Measurements from ENCODE around the gene NCK2.

- no peak for TF ChIP-seq POLR2AphosphoS5 (IDR thresholded peaks at IDR 0.05)
- no peak for TF ChIP-seq POLR2A (IDR thresholded peaks at IDR 0.05)
- TF ChIP-seq CTCF (IDR thresholded peaks at IDR 0.05), result no peak
These were observed 121.8 kb downstream of the NCK2 start for GRCh38 chr2:105866216-105867185.

All from prostate gland (tissue), 2 donors.